CD14-positive monocyte (primary cell): ENCODE results near the gene STPG3. TPM values are rescaled to one million over a fixed set of nuclear protein-coding genes. Genes with fewer than 3 reads are reported as not detected.
"Not testable (repeated sequence)": the region's sequence is repeated elsewhere in the genome, so short reads cannot be mapped to it uniquely, and the experiment has no call there.

ENCODE experiments used
- DNase-seq, 3 donors: peaks; one replicate each; pipeline ENCODE4 v3.0.0-alpha.2; 2011 to 2022
- H2AFZ ChIP-seq: 2 replicates; pipeline ENCODE4 v1.6.0; 2012; ENCODE audit warnings: mild to moderate bottlenecking, low read depth, low read length, inconsistent platforms; ENCODE audit not compliant: insufficient read depth, poor library complexity, severe bottlenecking
- H3K27ac ChIP-seq, 2 donors: 1 replicate in 1 of 2; 2 replicates in 1 of 2; pipeline ENCODE4 v1.5.1; 2012 to 2013; ENCODE audit warnings: low read length in 2 of 2, control low read depth in 1 of 2, inconsistent platforms in 1 of 2, low read depth in 1 of 2, mild to moderate bottlenecking in 1 of 2
- H3K27me3 ChIP-seq, 2 donors: one replicate each; pipeline versions ENCODE4 v1.6.0 to v1.6.1; 2011 to 2013; ENCODE audit warnings: low read length in 2 of 2; ENCODE audit not compliant: control insufficient read depth in 2 of 2, insufficient read depth in 2 of 2
- H3K36me3 ChIP-seq, 2 donors: replicated peaks in 1 of 2; 1 replicate in 1 of 2; 2 replicates in 1 of 2; pipeline versions ENCODE4 v1.5.1 to v1.6.1; 2012 to 2013; ENCODE audit warnings: low read length in 2 of 2, control low read depth in 1 of 2, inconsistent platforms in 1 of 2, mild to moderate bottlenecking in 1 of 2; ENCODE audit not compliant: insufficient read depth in 2 of 2, control insufficient read depth in 1 of 2
- H3K4me1 ChIP-seq, 2 donors: 1 replicate in 1 of 2; 2 replicates in 1 of 2; pipeline versions ENCODE4 v1.5.1 to v1.6.1; 2012 to 2013; ENCODE audit warnings: low read length in 2 of 2, control low read depth in 1 of 2, inconsistent platforms in 1 of 2, mild to moderate bottlenecking in 1 of 2, moderate library complexity in 1 of 2; ENCODE audit not compliant: insufficient read depth in 2 of 2, control insufficient read depth in 1 of 2
- H3K4me2 ChIP-seq: replicated peaks from 2 replicates; pipeline ENCODE3; 2012; ENCODE audit warnings: low read length, moderate library complexity, mild to moderate bottlenecking; ENCODE audit not compliant: poor library complexity, severe bottlenecking; ENCODE audit errors: extremely low read depth
- H3K4me3 ChIP-seq, 3 experiments: fragments of 200-600 bp in 1 of 3; sonication (generic) in 1 of 3; replicated peaks in 1 of 3; 1 replicate in 2 of 3; 2 replicates in 1 of 3; pipeline ENCODE4 v1.5.1; 2011 to 2013; ENCODE audit warnings: low read length in 3 of 3, mild to moderate bottlenecking in 3 of 3, control low read depth in 2 of 3, low read depth in 2 of 3, inconsistent platforms in 1 of 3, moderate library complexity in 1 of 3
- H3K79me2 ChIP-seq: 2 replicates; pipeline ENCODE4 v1.6.0; 2012; ENCODE audit warnings: mild to moderate bottlenecking, control low read depth, inconsistent platforms, low read length, moderate library complexity; ENCODE audit not compliant: insufficient read depth
- H3K9ac ChIP-seq: 2 replicates; pipeline ENCODE4 v1.6.0; 2017; ENCODE audit warnings: low read length, mild to moderate bottlenecking; ENCODE audit not compliant: insufficient read depth, poor library complexity, severe bottlenecking
- H3K9me3 ChIP-seq, 2 donors: replicated peaks in 1 of 2; 1 replicate in 1 of 2; 2 replicates in 1 of 2; pipeline versions ENCODE4 v1.5.1 to v1.6.1; 2012 to 2013; ENCODE audit warnings: low read length in 2 of 2, control low read depth in 1 of 2; ENCODE audit not compliant: control insufficient read depth in 1 of 2, insufficient read depth in 1 of 2
- H4K20me1 ChIP-seq: 2 replicates; pipeline ENCODE4 v1.6.0; 2012; ENCODE audit warnings: mild to moderate bottlenecking, low read length, control low read depth, moderate library complexity; ENCODE audit not compliant: insufficient read depth
- H3K27ac Mint-ChIP-seq, 7 donors: one replicate each; pipeline ENCODE4 v1.8.0; 2020; ENCODE audit warnings: mild to moderate bottlenecking in 7 of 7, mixed read lengths in 7 of 7, moderate library complexity in 6 of 7, inconsistent platforms in 2 of 7
- H3K27me3 Mint-ChIP-seq, 3 donors: one replicate each; pipeline ENCODE4 v1.8.0; 2021 to 2022; ENCODE audit warnings: low read depth in 3 of 3, mild to moderate bottlenecking in 3 of 3, mixed read lengths in 3 of 3, moderate library complexity in 3 of 3, inconsistent platforms in 1 of 3
- H3K36me3 Mint-ChIP-seq, 2 donors: one replicate each; pipeline ENCODE4 v1.8.0; 2020; ENCODE audit warnings: mixed read lengths in 2 of 2, inconsistent platforms in 1 of 2, mild to moderate bottlenecking in 1 of 2
- H3K4me1 Mint-ChIP-seq: one replicate; pipeline ENCODE4 v1.8.0; 2020; ENCODE audit warnings: mild to moderate bottlenecking, mixed read lengths
- H3K4me3 Mint-ChIP-seq, 2 donors: one replicate each; pipeline ENCODE4 v1.8.0; 2020; ENCODE audit warnings: mild to moderate bottlenecking in 2 of 2, mixed read lengths in 2 of 2, moderate library complexity in 1 of 2
- H3K9me3 Mint-ChIP-seq, 7 donors: one replicate each; pipeline ENCODE4 v1.8.0; 2020 to 2022; ENCODE audit warnings: mixed read lengths in 7 of 7, mild to moderate bottlenecking in 6 of 7, moderate library complexity in 6 of 7, inconsistent platforms in 2 of 7
- CTCF ChIP-seq: fragments of 200-600 bp; IDR thresholded peaks from one replicate; pipeline ENCODE4 v1.8.0; 2022; ENCODE audit warnings: antibody characterized with exemption, mild to moderate bottlenecking
- WGBS: methylation state at CpG from one replicate; pipeline ENCODE4 v1.1.5; 2013; ENCODE audit warnings: missing lambda C conversion rate; ENCODE audit not compliant: insufficient coverage; 5-methylcytosine and 5-hydroxymethylcytosine counted together
- intact Hi-C, 2 donors: fragments of 100-400 bp; cut with micrococcal nuclease; formaldehyde crosslinking; loops; one replicate each; pipeline versions ENCODE4 v1.15.0 to v1.15.1; 2023
- polyA plus RNA-seq, 3 donors: library from polyadenylated mRNA; depleted of rRNA in 1 of 3; unstranded in 2 of 3; stranded (reverse) in 1 of 3; fragments of 300-500 nt in 2 of 3; fragments of >200 nt in 1 of 3; fragmentation: Illumina TruSeq in 2 of 3; gene quantifications; 1 replicate in 2 of 3; 2 replicates in 1 of 3; pipeline ENCODE4 v1.2.3, GENCODE V29; 2012 to 2021

The STPG3 gene
- polyA plus RNA-seq, 3 donors: not detected

- Mint-ChIP-seq H3K36me3 (no peaks in the 10 kb centered on the region), H3K4me3 (no peak overlapping the region), H3K27me3 (peaks cover 2 to 22% (median 8%) of the 10 kb centered on the region in 3 donors), H3K9me3 (peaks cover 0 to 3% (median 0%) of the 10 kb centered on the region in 7 donors), H3K4me1 (peaks cover 23% of the 10 kb centered on the region), H3K27ac (peak overlapping the region in 1 of 7 donors; percentile 50)
- Histone ChIP-seq H3K36me3 (peaks cover under 1% of the 10 kb centered on the region in 2 donors), H3K27me3 (no peaks in the 10 kb centered on the region), H3K9ac (no peak overlapping the region), H3K9me3 (no peaks in the 10 kb centered on the region), H3K4me3 (no peak overlapping the region), H3K4me2 (peak overlapping the region; percentile 51), H2AFZ (peak overlapping the region; percentile 50), H3K4me1 (peaks cover 34 to 41% of the 10 kb centered on the region in 2 donors), H3K27ac (no peak overlapping the region), H3K79me2 (peaks cover 23% of the 10 kb centered on the region), H4K20me1 (peaks cover 5% of the 10 kb centered on the region)
- no peak for DNase-seq
- TF ChIP-seq CTCF: no peak
- intact Hi-C loops: loop anchor here in 1 of 2 donors (5.0 kb wide), 2 partner anchors 50 to 115 kb away; partner anchors contain the start of genes ANAPC2 and SSNA1
- WGBS: 17% methylated on average over 9 of the region's 11 CpGs
Measured at GRCh38 chr9:137236936-137237421, 14.1 kb upstream of the STPG3 start.

DNA sequence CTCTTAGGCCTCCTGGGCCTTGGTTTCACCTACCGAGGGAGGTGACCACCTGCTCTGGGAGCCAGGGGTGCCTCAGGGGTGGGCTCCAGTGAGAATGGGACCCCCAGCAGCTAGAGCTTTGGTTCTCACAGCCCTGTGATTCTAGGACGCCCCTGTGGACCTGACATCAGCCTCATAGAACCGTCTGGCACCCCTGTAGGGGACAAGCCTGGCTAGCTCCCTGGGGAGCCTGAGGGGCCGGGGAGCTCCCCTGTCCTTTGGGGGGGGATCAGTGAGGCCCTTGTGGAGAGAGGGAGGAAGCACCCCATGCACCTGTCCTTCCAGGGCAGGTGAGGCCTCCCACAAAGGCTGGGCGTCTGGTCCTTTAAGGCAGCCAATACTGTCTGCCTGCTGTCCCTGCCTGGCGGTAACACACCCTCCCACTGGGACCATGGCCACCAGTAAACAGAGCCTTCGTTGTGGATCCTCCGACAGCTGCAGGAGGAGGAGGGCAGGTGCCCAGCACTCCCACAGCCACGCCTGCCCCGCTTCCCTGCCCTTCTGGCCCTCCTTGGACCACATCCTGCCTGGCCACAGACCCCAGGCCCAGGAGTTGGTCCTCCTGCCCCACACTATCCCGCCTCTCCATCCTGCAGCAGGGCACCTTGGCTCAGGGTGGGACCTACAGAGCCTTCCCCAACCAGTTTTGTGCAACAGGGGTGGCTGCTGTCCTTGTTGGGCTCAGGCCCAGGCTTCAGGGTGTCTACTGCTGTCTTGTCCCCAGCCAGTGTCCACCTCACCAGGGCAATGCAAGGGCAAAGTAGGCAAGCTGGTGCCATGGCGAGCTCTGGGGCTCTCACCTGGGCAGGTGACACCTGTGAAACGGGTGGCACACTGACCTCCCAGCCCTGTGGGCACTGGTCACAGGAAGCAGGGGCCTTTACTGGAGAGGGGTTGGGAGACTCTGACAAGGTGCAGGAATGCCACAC is 13.0 kb upstream of the STPG3 start:
- WGBS: 87% methylated on average over 10 of the region's 13 CpGs
- Mint-ChIP-seq H3K9me3 (peaks cover 0 to 3% (median 0%) of the 10 kb centered on the region in 7 donors), H3K27me3 (peaks cover 2 to 17% (median 8%) of the 10 kb centered on the region in 3 donors), H3K4me1 (peaks cover 33% of the 10 kb centered on the region), H3K27ac (peak overlapping the region in 1 of 7 donors; percentile 33), H3K4me3 (no peak overlapping the region), H3K36me3 (peaks cover 10% of the 10 kb centered on the region in 2 donors)
- DNase-seq: no peak
- no peaks in the 10 kb centered on the region for H3K9me3 ChIP-seq
- TF ChIP-seq CTCF: no peak
- H3K79me2 ChIP-seq: peaks cover 33% of the 10 kb centered on the region
- intact Hi-C loops: loop anchor here in 1 of 2 donors (5.0 kb wide), 2 partner anchors 51 to 116 kb away; partner anchors contain the start of genes ANAPC2 and SSNA1
- no peak overlapping the region for H2AFZ ChIP-seq
- no peak overlapping the region for H3K4me2 ChIP-seq
- H3K27ac ChIP-seq: no peak overlapping the region
- H3K9ac ChIP-seq: no peak overlapping the region
- H3K4me3 ChIP-seq: no peak overlapping the region
- H4K20me1 ChIP-seq: peaks cover 15% of the 10 kb centered on the region
- H3K4me1 ChIP-seq: peaks cover 44 to 52% of the 10 kb centered on the region in 2 donors
- H3K27me3 ChIP-seq: no peaks in the 10 kb centered on the region
- H3K36me3 ChIP-seq: peaks cover 11% of the 10 kb centered on the region in 2 donors

DNA sequence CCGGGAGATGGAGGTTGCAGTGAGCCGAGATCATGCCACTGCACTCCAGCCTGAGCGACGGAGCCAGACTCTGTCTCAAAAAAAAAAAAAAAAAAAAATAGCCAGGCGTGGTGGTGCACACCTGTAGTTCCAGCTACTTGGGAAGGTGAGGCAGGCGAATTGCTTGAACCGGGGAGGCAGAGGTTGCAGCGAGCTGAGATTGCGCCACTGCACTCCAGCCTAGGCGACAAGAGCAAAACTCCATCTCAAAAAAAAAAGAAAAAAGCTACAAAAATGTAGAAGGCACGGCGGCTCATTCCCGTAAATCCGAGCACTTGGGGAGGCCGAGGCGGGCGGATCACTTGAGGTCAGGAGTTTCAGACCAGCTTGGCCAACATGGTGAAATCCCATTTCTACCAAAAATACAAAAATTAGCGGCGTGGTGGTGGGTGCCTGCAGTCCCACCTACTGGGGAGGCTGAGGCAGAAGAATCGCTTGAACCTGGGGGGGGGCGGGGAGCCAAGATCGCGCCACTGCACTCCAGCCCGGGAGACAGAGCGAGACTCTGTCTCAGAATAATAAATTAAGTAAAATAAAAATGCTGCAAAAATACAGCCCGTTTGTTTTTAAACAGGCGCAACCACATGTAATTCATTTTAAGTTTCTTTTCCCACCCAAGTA is 11.4 kb upstream of the STPG3 start:
- Histone ChIP-seq H3K4me1 (peaks cover 49 to 63% of the 10 kb centered on the region in 2 donors), H3K79me2 (peaks cover 34% of the 10 kb centered on the region), H3K27ac (peak overlapping the region; percentile 38 to 82), H3K9ac (peak overlapping the region; percentile 74), H4K20me1 (peaks cover 32% of the 10 kb centered on the region), H3K4me3 (peak overlapping the region; percentile 52 to 80 (median 59)), H2AFZ (peak overlapping the region; percentile 88), H3K36me3 (peaks cover 18 to 19% of the 10 kb centered on the region in 2 donors), H3K4me2 (peak overlapping the region; percentile 96)
- H3K27me3 Mint-ChIP-seq, H3K27me3 ChIP-seq, DNase-seq, H3K9me3 ChIP-seq, H3K9me3 Mint-ChIP-seq: not testable (repeated sequence)
- WGBS: 76% methylated on average over 8 of the region's 27 CpGs
- H3K36me3 Mint-ChIP-seq: peaks cover 15 to 18% of the 10 kb centered on the region in 2 donors
- H3K4me1 Mint-ChIP-seq: peaks cover 47% of the 10 kb centered on the region
- peak overlapping the region; percentile 67 to 76 for H3K4me3 Mint-ChIP-seq
- intact Hi-C loops: loop anchor here (2.0 to 5.0 kb wide), 4 partner anchors 15 to 117 kb away; partner anchors contain the start of genes ANAPC2 (in 1 of the 2), NELFB (in 1 of the 2), SSNA1 (in 1 of the 2) and TPRN (in 1 of the 2)
- H3K27ac Mint-ChIP-seq: peak overlapping the region; percentile 6 to 84 (median 45)
